HepG2 (cell line): ENCODE data around the gene MAML1. TPM values are rescaled to one million over a fixed set of nuclear protein-coding genes. Genes with fewer than 3 reads are reported as not detected.
A peak's percentile ranks its signal among the peaks of the same experiment; 100 is the strongest.

Source experiments
- ARID5B ChIP-seq: IDR thresholded peaks from 2 replicates; pipeline ENCODE4 v1.4.0; 2020; ENCODE audit warnings: mild to moderate bottlenecking, missing genetic modification reagents
- FOXP4 ChIP-seq: sonication (generic); formaldehyde crosslinking; IDR thresholded peaks from 2 replicates; pipeline ENCODE4 v1.4.0; 2020; ENCODE audit warnings: missing genetic modification reagents
- HHEX ChIP-seq: IDR thresholded peaks from 2 replicates; pipeline ENCODE4 v1.6.1; 2016; ENCODE audit warnings: control low read depth
- KMT2B ChIP-seq: IDR thresholded peaks from 2 replicates; pipeline ENCODE4 v1.6.1; 2016; ENCODE audit warnings: missing genetic modification reagents, missing compliant biosample characterization
- MAFG ChIP-seq: sonication (generic); formaldehyde crosslinking; IDR thresholded peaks from 2 replicates; pipeline ENCODE4 v1.5.1; 2020; ENCODE audit warnings: mild to moderate bottlenecking, missing genetic modification reagents
- NCOA1 ChIP-seq: sonication (generic); formaldehyde crosslinking; IDR thresholded peaks from 2 replicates; pipeline ENCODE4 v1.9.0; 2021; ENCODE audit warnings: missing genetic modification reagents
- NRL ChIP-seq: sonication (generic); formaldehyde crosslinking; IDR thresholded peaks from 2 replicates; pipeline ENCODE4 v1.5.0; 2020; ENCODE audit warnings: missing genetic modification reagents, mild to moderate bottlenecking, moderate library complexity, borderline replicate concordance
- PATZ1 ChIP-seq: sonication (generic); formaldehyde crosslinking; IDR thresholded peaks from 2 replicates; pipeline ENCODE4 v1.4.0; 2020; ENCODE audit warnings: missing genetic modification reagents
- POLR2G ChIP-seq: fragments of 200-400 bp; formaldehyde crosslinking; IDR thresholded peaks from 2 replicates; pipeline ENCODE4 v1.6.1; 2018; ENCODE audit warnings: mild to moderate bottlenecking, low read depth, low read length, moderate library complexity
- TERF1 ChIP-seq: sonication (generic); formaldehyde crosslinking; IDR thresholded peaks from 2 replicates; pipeline ENCODE4 v1.8.0; 2022; ENCODE audit warnings: mild to moderate bottlenecking, missing genetic modification reagents, moderate library complexity
- ZNF101 ChIP-seq: sonication (generic); formaldehyde crosslinking; IDR thresholded peaks from 2 replicates; pipeline ENCODE4 v1.4.0; 2020; ENCODE audit warnings: mild to moderate bottlenecking, low read depth, missing genetic modification reagents, borderline replicate concordance
- ZNF646 ChIP-seq: sonication (generic); formaldehyde crosslinking; IDR thresholded peaks from 2 replicates; pipeline ENCODE4 v1.9.0; 2021; ENCODE audit warnings: mild to moderate bottlenecking, missing genetic modification reagents
- ZNF780A ChIP-seq: sonication (generic); formaldehyde crosslinking; IDR thresholded peaks from 2 replicates; pipeline ENCODE4 v1.8.0; 2022; ENCODE audit warnings: mild to moderate bottlenecking, missing genetic modification reagents, moderate library complexity
- polyA plus RNA-seq, 8 experiments: library from polyadenylated mRNA; depleted of rRNA in 3 of 8; stranded (reverse) in 7 of 8; unstranded in 1 of 8; fragments of >200 nt; fragmentation: Illumina TruSeq in 4 of 8; extraction: Trizol in 4 of 8; gene quantifications; 2 replicates each; pipeline versions ENCODE4 v1.2.1 to v1.2.3, GENCODE V29; 2011 to 2016; ENCODE audit warnings: low read depth in 4 of 8, missing spikeins in 1 of 8, mixed read lengths in 1 of 8; ENCODE audit not compliant: insufficient read depth in 1 of 8
- total RNA-seq, 5 experiments: library from RNA; depleted of rRNA; stranded (reverse); fragments of >200 nt; fragmentation: Illumina TruSeq; extraction: Trizol; gene quantifications; 2 replicates each; pipeline ENCODE4 v1.2.3, GENCODE V29; 2016; ENCODE audit warnings: low read depth in 1 of 5

MAML1 gene
- total and polyA plus RNA-seq, 2 of the 13 experiments (the other 11 are each of a cell fraction or from before 2014, with no cell fraction given) = 10.0 to 10.8 TPM

GRCh38 chr5:179818746-179819295 is 86.2 kb downstream of the MAML1 start (continued):
- peak; percentile 83; the same call in 1 of the 2 replicates for TF ChIP-seq PATZ1 (CRISPR knock-in tag)
- no peak for TF ChIP-seq ZNF646 (CRISPR knock-in tag)
- peak; percentile 3 for TF ChIP-seq POLR2G
- TF ChIP-seq MAFG (CRISPR knock-in tag) = peak; percentile 90; the same call in 1 of the 2 replicates
- no peak for TF ChIP-seq NCOA1 (CRISPR knock-in tag)
- peak; percentile 90 for TF ChIP-seq FOXP4 (CRISPR knock-in tag)
- no peak for TF ChIP-seq NRL (CRISPR knock-in tag)
- no peak for TF ChIP-seq ZNF101 (CRISPR knock-in tag)
- TF ChIP-seq HHEX (CRISPR knock-in tag) = peak; percentile 55; the same call in 1 of the 2 replicates
- peak; percentile 71; the same call in 1 of the 2 replicates for TF ChIP-seq ZNF780A (CRISPR knock-in tag)
- no peak for TF ChIP-seq KMT2B (CRISPR knock-in tag)
- peak; percentile 84; the same call in 1 of the 2 replicates for TF ChIP-seq ARID5B (CRISPR knock-in tag)
- no peak for TF ChIP-seq TERF1 (CRISPR knock-in tag)
